ENCODE data around the gene WBP1L.

The WBP1L gene

GRCh38 chr10:102856758-102857424 lies 113.1 kb downstream of the WBP1L start:
- TF ChIP-seq, protein P1, sequence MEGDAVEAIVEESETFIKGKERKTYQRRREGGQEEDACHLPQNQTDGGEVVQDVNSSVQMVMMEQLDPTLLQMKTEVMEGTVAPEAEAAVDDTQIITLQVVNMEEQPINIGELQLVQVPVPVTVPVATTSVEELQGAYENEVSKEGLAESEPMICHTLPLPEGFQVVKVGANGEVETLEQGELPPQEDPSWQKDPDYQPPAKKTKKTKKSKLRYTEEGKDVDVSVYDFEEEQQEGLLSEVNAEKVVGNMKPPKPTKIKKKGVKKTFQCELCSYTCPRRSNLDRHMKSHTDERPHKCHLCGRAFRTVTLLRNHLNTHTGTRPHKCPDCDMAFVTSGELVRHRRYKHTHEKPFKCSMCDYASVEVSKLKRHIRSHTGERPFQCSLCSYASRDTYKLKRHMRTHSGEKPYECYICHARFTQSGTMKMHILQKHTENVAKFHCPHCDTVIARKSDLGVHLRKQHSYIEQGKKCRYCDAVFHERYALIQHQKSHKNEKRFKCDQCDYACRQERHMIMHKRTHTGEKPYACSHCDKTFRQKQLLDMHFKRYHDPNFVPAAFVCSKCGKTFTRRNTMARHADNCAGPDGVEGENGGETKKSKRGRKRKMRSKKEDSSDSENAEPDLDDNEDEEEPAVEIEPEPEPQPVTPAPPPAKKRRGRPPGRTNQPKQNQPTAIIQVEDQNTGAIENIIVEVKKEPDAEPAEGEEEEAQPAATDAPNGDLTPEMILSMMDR (IDR thresholded peaks at IDR 0.05; ENCODE audit: low read depth, low read length, missing control alignments) = no peak
- H3K27me3 ChIP-seq (replicated peaks) = no peaks in the 10 kb centered on the region
- H3K36me3 ChIP-seq (replicated peaks) = no peaks in the 10 kb centered on the region
- H3K27ac ChIP-seq = no peak overlapping the region
- no peak overlapping the region for H3K4me3 ChIP-seq (ENCODE audit: low read depth, low read length)
- in situ Hi-C loops (cut with HindIII; ENCODE audit: low pct_ligation_motif_present, low sequenced_read_pairs) = no loop called here
- DNase-seq = no peak

DNA sequence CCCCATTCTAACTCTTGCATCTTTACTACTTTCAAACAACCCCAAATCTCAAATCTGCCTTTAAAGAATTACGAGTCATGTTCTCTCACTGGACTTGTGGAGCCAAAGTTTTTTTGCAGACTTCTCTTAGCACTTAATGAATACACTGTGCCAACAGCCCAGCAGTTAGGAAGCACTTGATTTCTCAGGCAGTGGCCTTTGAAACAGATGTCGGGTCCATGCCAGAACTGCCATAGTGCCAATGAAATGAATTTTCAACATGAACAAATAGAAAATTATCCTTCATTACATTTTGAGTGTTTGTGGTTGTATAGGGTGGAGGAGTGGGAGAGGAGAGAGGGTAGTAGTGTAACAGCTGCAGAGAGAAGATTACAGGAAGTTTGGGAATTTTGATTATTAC lies 116.2 kb downstream of the WBP1L start:
- Histone ChIP-seq H3K27me3 (replicated peaks) (no peaks in the 10 kb centered on the region), H3K36me3 (replicated peaks) (peaks cover 2% of the 10 kb centered on the region), H3K27ac (no peak overlapping the region), H3K4me3 (ENCODE audit: low read depth, low read length) (no peak overlapping the region)
- DNase-seq = no peak
- in situ Hi-C loops (cut with HindIII; ENCODE audit: low pct_ligation_motif_present, low sequenced_read_pairs) = no loop called here
- TF ChIP-seq, protein P1 (IDR thresholded peaks at IDR 0.05; ENCODE audit: low read depth, low read length, missing control alignments) = no peak

GRCh38 chr10:102863660-102864059 lies 119.9 kb downstream of the WBP1L start:
- in situ Hi-C loops (cut with HindIII; ENCODE audit: low pct_ligation_motif_present, low sequenced_read_pairs) = no loop called here
- no peak for DNase-seq
- Histone ChIP-seq H3K36me3 (replicated peaks) (peaks cover 2% of the 10 kb centered on the region), H3K4me3 (ENCODE audit: low read depth, low read length) (no peak overlapping the region), H3K27me3 (replicated peaks) (no peaks in the 10 kb centered on the region), H3K27ac (no peak overlapping the region)
- TF ChIP-seq, protein P1 (IDR thresholded peaks at IDR 0.05; ENCODE audit: low read depth, low read length, missing control alignments) = no peak

DNA sequence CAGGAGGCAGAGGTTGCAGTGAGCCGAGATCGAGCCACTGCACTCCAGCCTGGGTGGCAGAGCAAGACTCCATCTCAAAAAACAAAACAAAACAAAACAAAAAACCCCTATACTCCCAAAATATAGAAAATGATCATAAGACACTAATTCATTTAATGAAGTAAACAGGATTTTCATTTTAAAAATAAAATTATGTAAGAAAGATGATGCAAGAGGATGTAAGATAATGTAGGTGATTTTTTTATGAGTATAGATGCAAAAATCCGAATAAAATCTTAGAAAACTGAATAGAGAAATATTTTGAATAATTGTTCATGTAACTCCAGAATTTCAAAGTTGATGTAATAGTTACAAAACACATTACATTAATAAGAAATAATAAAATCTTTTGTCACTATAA lies 121.9 kb downstream of the WBP1L start:
- in situ Hi-C loops (cut with HindIII; ENCODE audit: low pct_ligation_motif_present, low sequenced_read_pairs) = no loop called here
- Histone ChIP-seq H3K36me3 (replicated peaks) (peaks cover 2% of the 10 kb centered on the region), H3K4me3 (ENCODE audit: low read depth, low read length) (no peak overlapping the region), H3K27me3 (replicated peaks) (no peaks in the 10 kb centered on the region), H3K27ac (no peak overlapping the region)
- no peak for DNase-seq
- TF ChIP-seq, protein P1 (IDR thresholded peaks at IDR 0.05; ENCODE audit: low read depth, low read length, missing control alignments) = no peak

Data from brain microvascular endothelial cell (primary cell).